AG20443 (cell line): ENCODE measurements around the gene GNAI2.
A peak's percentile ranks its signal among the peaks of the same experiment; 100 is the strongest.

Source experiments
- DNase-seq: peaks from one replicate; pipeline ENCODE4 v3.0.0; 2012; ENCODE audit warnings: low spot score, mixed read lengths

Gene GNAI2

GRCh38 chr3:50297896-50298725 lies 62.1 kb downstream of the GNAI2 start:
- DNase-seq = no peak

GRCh38 chr3:50298836-50299637 lies 63.0 kb downstream of the GNAI2 start, which contains the start of the genes HYAL3 and NAA80:
HYAL3 (minus strand) TSS chr3:50299405; CDS start chr3:50295602, 3,803 bp downstream.
NAA80 (minus strand) TSS chr3:50299405; CDS start chr3:50297463, 1,942 bp downstream.
- peak; percentile 99 for DNase-seq

- DNase-seq = no peak
Observed at GRCh38 chr3:50299638-50299928, 63.6 kb downstream of the GNAI2 start.

- peak; percentile 33 for DNase-seq
Observed at GRCh38 chr3:50299929-50300680, 64.1 kb downstream of the GNAI2 start.

GRCh38 chr3:50300681-50301254 lies 64.8 kb downstream of the GNAI2 start:
- no peak for DNase-seq

- no peak for DNase-seq
Observed at GRCh38 chr3:50302095-50303012, 66.3 kb downstream of the GNAI2 start.

- DNase-seq = no peak
Observed at GRCh38 chr3:50303013-50303815, 67.2 kb downstream of the GNAI2 start, which contains the start of gene HYAL1. HYAL1 (minus strand) TSS chr3:50303574; CDS start chr3:50302956, 618 bp downstream.

- DNase-seq = no peak
Observed at GRCh38 chr3:50304601-50305000, 68.6 kb downstream of the GNAI2 start.
